Ishikawa (cell line): Measurements from ENCODE around the gene MID2.

Source experiments
- CEBPB ChIP-seq: IDR thresholded peaks from 2 replicates; pipeline ENCODE4 v1.6.1; 2012
- CREB1 ChIP-seq: IDR thresholded peaks from 2 replicates; pipeline ENCODE4 v1.6.1; 2012; ENCODE audit warnings: low read depth
- EGR1 ChIP-seq: IDR thresholded peaks from 2 replicates; pipeline ENCODE4 v1.6.1; 2012
- EP300 ChIP-seq: IDR thresholded peaks from 2 replicates; pipeline ENCODE4 v1.6.1; 2012; ENCODE audit warnings: borderline replicate concordance
- MAX ChIP-seq: IDR thresholded peaks from 2 replicates; pipeline ENCODE4 v1.6.1; 2012
- NFIC ChIP-seq: IDR thresholded peaks from 2 replicates; pipeline ENCODE4 v1.6.1; 2012
- RAD21 ChIP-seq: IDR thresholded peaks from 2 replicates; pipeline ENCODE4 v1.6.1; 2012; ENCODE audit warnings: low read depth
- REST ChIP-seq: IDR thresholded peaks from 2 replicates; pipeline ENCODE4 v1.6.1; 2012; ENCODE audit warnings: low read depth, mild to moderate bottlenecking
- TAF1 ChIP-seq: IDR thresholded peaks from 2 replicates; pipeline ENCODE4 v1.6.1; 2012; ENCODE audit warnings: low read depth, mild to moderate bottlenecking
- TCF12 ChIP-seq: IDR thresholded peaks from 2 replicates; pipeline ENCODE4 v1.6.1; 2012; ENCODE audit warnings: low read depth
- TEAD4 ChIP-seq: IDR thresholded peaks from 2 replicates; pipeline ENCODE4 v1.6.1; 2012
- USF1 ChIP-seq: IDR thresholded peaks from 2 replicates; pipeline ENCODE4 v1.6.1; 2012
- YY1 ChIP-seq: IDR thresholded peaks from 2 replicates; pipeline ENCODE4 v1.6.1; 2012; ENCODE audit warnings: low read depth

GRCh38 chrX:107805179-107805578 lies 20.5 kb upstream of the MID2 start:
- no peak for TF ChIP-seq NFIC
- no peak for TF ChIP-seq EGR1
- TF ChIP-seq EP300: no peak
- no peak for TF ChIP-seq TAF1
- no peak for TF ChIP-seq RAD21
- no peak for TF ChIP-seq REST
- no peak for TF ChIP-seq YY1
- TF ChIP-seq USF1: no peak
- no peak for TF ChIP-seq CEBPB
- no peak for TF ChIP-seq CREB1
- no peak for TF ChIP-seq MAX
- TF ChIP-seq TCF12: no peak
- no peak for TF ChIP-seq TEAD4
